ENCODE results near the gene PLLP. TPM values are rescaled to one million over a fixed set of nuclear protein-coding genes. Genes with fewer than 3 reads are reported as not detected.

The PLLP gene
- total RNA-seq, 4 donors from 2014 or later = 15.5 to 38.5 (median 31.5) TPM

- Histone ChIP-seq H3K9me3 (no peaks in the 10 kb centered on the region), H3K27ac (no peak overlapping the region)
These were observed 40.3 kb upstream of the PLLP start for GRCh38 chr16:57324749-57325148.

GRCh38 chr16:57319646-57320045, 35.2 kb upstream of the PLLP start:
- intact Hi-C loops (cut with DNase I) = no loop called here
- Histone ChIP-seq H3K27ac (no peak overlapping the region), H3K4me1 (peaks cover 0 to 32% (median 16%) of the 10 kb centered on the region in 3 donors), H3K36me3 (no peaks in the 10 kb centered on the region), H3K27me3 (no peaks in the 10 kb centered on the region), H3K9me3 (no peaks in the 10 kb centered on the region), H3K4me3 (no peak overlapping the region)
- TF ChIP-seq, protein P1, sequence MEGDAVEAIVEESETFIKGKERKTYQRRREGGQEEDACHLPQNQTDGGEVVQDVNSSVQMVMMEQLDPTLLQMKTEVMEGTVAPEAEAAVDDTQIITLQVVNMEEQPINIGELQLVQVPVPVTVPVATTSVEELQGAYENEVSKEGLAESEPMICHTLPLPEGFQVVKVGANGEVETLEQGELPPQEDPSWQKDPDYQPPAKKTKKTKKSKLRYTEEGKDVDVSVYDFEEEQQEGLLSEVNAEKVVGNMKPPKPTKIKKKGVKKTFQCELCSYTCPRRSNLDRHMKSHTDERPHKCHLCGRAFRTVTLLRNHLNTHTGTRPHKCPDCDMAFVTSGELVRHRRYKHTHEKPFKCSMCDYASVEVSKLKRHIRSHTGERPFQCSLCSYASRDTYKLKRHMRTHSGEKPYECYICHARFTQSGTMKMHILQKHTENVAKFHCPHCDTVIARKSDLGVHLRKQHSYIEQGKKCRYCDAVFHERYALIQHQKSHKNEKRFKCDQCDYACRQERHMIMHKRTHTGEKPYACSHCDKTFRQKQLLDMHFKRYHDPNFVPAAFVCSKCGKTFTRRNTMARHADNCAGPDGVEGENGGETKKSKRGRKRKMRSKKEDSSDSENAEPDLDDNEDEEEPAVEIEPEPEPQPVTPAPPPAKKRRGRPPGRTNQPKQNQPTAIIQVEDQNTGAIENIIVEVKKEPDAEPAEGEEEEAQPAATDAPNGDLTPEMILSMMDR (IDR thresholded peaks at IDR 0.05) = no peak
- no peak for TF ChIP-seq POLR2A (IDR thresholded peaks at IDR 0.05)
- 62% methylated on average over 2 of the region's 2 CpGs for WGBS, 2 donors
- no peak for DNase-seq

More at GRCh38 chr16:57324749-57325148, 40.3 kb upstream of the PLLP start:
- intact Hi-C loops (cut with DNase I) = no loop called here
- no peak for TF ChIP-seq POLR2A (IDR thresholded peaks at IDR 0.05)
- TF ChIP-seq, protein P1 (IDR thresholded peaks at IDR 0.05) = no peak
- no peak overlapping the region for H3K4me3 ChIP-seq
- H3K4me1 ChIP-seq = no peaks in the 10 kb centered on the region
- H3K36me3 ChIP-seq = no peaks in the 10 kb centered on the region
- WGBS, 2 donors = 58 to 63% methylated on average over 2 of the region's 2 CpGs
- no peaks in the 10 kb centered on the region for H3K27me3 ChIP-seq
- DNase-seq = no peak

- no peak for DNase-seq
- Histone ChIP-seq H3K4me1 (peaks cover 0 to 40% (median 25%) of the 10 kb centered on the region in 3 donors), H3K4me3 (no peak overlapping the region), H3K36me3 (no peaks in the 10 kb centered on the region), H3K27me3 (no peaks in the 10 kb centered on the region), H3K27ac (peak overlapping the region in 1 of 4 donors; percentile 11), H3K9me3 (no peaks in the 10 kb centered on the region)
- intact Hi-C loops (cut with DNase I) = no loop called here
- TF ChIP-seq POLR2A (IDR thresholded peaks at IDR 0.05) = no peak
- TF ChIP-seq, protein P1 (IDR thresholded peaks at IDR 0.05) = no peak
- WGBS, 2 donors = 74% methylated on average over 5 of the region's 13 CpGs; no CpG with 5 or more reads in 1 of the 2 donors
These were observed 33.9 kb upstream of the PLLP start for GRCh38 chr16:57318240-57318970.

DNA sequence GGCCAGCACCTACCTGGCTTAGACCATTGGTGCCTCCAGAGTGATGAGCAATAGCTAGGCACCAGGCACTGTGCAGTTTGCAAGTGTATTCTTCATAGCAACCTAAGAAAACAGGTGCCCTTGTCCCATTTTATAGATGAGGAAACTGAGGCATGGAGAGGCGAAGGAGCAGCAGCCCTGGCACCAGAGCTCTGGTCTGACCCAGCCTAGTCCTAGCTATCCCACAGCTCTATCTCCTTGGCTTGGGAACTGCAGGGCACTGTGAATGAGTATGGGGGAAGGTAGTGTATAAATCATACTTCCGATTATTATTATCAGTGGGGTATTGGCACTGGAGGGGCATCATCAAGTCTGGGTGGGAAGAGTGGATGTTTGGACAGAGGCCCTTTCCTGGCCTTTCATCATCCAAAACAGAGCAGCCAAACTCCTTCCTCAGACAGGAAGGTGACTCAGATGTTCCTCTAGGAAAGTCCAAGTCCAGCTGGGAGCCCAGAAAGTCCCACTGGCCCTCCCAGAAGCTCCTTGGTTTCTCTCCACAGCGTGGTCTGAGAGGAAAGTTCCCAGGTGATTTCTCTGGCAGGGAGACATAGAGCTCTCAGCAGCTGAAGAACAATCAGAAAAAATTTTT, 32.0 kb upstream of the PLLP start:
- Histone ChIP-seq H3K36me3 (no peaks in the 10 kb centered on the region), H3K4me3 (no peak overlapping the region), H3K27ac (peak overlapping the region in 3 of 4 donors; percentile 52 to 81 (median 61)), H3K27me3 (no peaks in the 10 kb centered on the region), H3K4me1 (peaks cover 0 to 40% (median 25%) of the 10 kb centered on the region in 3 donors), H3K9me3 (no peaks in the 10 kb centered on the region)
- intact Hi-C loops (cut with DNase I) = no loop called here
- WGBS, 2 donors = 60% methylated on average over 3 of the region's 3 CpGs; no CpG with 5 or more reads in 1 of the 2 donors
- TF ChIP-seq, protein P1 (IDR thresholded peaks at IDR 0.05) = no peak
- TF ChIP-seq POLR2A (IDR thresholded peaks at IDR 0.05) = no peak
- DNase-seq = no peak

GRCh38 chr16:57315416-57315815, 30.9 kb upstream of the PLLP start:
- H3K9me3 ChIP-seq = no peaks in the 10 kb centered on the region
- intact Hi-C loops (cut with DNase I) = no loop called here
- peaks cover 0 to 40% (median 25%) of the 10 kb centered on the region in 3 donors for H3K4me1 ChIP-seq
- H3K4me3 ChIP-seq = no peak overlapping the region
- TF ChIP-seq, protein P1 (IDR thresholded peaks at IDR 0.05) = no peak
- no peak for TF ChIP-seq POLR2A (IDR thresholded peaks at IDR 0.05)
- H3K36me3 ChIP-seq = no peaks in the 10 kb centered on the region
- H3K27me3 ChIP-seq = no peaks in the 10 kb centered on the region
- H3K27ac ChIP-seq = no peak overlapping the region
- no peak for DNase-seq
- WGBS, 2 donors = 69 to 73% methylated on average over 7 of the region's 7 CpGs

Data from esophagus squamous epithelium (tissue), 5 donors.